A172 (cell line): ENCODE results near the gene CIDEB. TPM values are rescaled to one million over a fixed set of nuclear protein-coding genes. Genes with fewer than 3 reads are reported as not detected.

Experiments used
- DNase-seq: peaks from one replicate; pipeline ENCODE4 v3.0.0-alpha.2; 2015; ENCODE audit warnings: low spot score
- total RNA-seq: library from RNA; depleted of rRNA; stranded (reverse); fragments of >200 nt; shearing (Covaris generic); gene quantifications from 2 replicates; pipeline ENCODE4 v1.2.3, GENCODE V29; 2014

The CIDEB gene
- total RNA-seq, 1 experiment from 2014 or later, result not detected

GRCh38 chr14:24290746-24291145 lies 17.0 kb downstream of the CIDEB start:
- no peak for DNase-seq

GRCh38 chr14:24289649-24290280 lies 18.0 kb downstream of the CIDEB start:
- DNase-seq, result no peak

GRCh38 chr14:24286996-24287395 lies 20.8 kb downstream of the CIDEB start:
- DNase-seq, result no peak

- DNase-seq, result no peak
Observed at GRCh38 chr14:24285351-24285750, 22.4 kb downstream of the CIDEB start.

GRCh38 chr14:24284501-24285035 lies 23.2 kb downstream of the CIDEB start:
- DNase-seq, result no peak

GRCh38 chr14:24283796-24284460 lies 23.8 kb downstream of the CIDEB start:
- DNase-seq, result no peak

GRCh38 chr14:24282736-24283135 lies 25.0 kb downstream of the CIDEB start:
- no peak for DNase-seq

- DNase-seq, result no peak
Observed at GRCh38 chr14:24281636-24282035, 26.1 kb downstream of the CIDEB start.

GRCh38 chr14:24280797-24281460 lies 26.8 kb downstream of the CIDEB start:
- DNase-seq, result no peak

GRCh38 chr14:24279301-24280186 lies 28.2 kb downstream of the CIDEB start:
- no peak for DNase-seq

GRCh38 chr14:24278424-24278823 lies 29.4 kb downstream of the CIDEB start:
- no peak for DNase-seq

- no peak for DNase-seq
Observed at GRCh38 chr14:24277606-24278321, 30.0 kb downstream of the CIDEB start.

GRCh38 chr14:24277071-24277470 lies 30.7 kb downstream of the CIDEB start:
- DNase-seq, result no peak

- no peak for DNase-seq
Observed at GRCh38 chr14:24274101-24274543, 33.7 kb downstream of the CIDEB start.

GRCh38 chr14:24273422-24273998 lies 34.3 kb downstream of the CIDEB start:
- DNase-seq, result no peak

- DNase-seq, result no peak
Observed at GRCh38 chr14:24272467-24272866, 35.3 kb downstream of the CIDEB start.

GRCh38 chr14:24271834-24272263 lies 35.9 kb downstream of the CIDEB start:
- DNase-seq, result no peak

- peak; percentile 51 for DNase-seq
Observed at GRCh38 chr14:24271134-24271833, 36.5 kb downstream of the CIDEB start, which contains the start of gene RABGGTA. TSS of gene RABGGTA (minus strand) at chr14:24271597. CDS start at chr14:24271115, 482 bp downstream.

- DNase-seq, result no peak
Observed at GRCh38 chr14:24270537-24271133, 37.1 kb downstream of the CIDEB start.
